Keratinocyte (primary cell): ENCODE results near the gene GABRR1. TPM values are rescaled to one million over a fixed set of nuclear protein-coding genes. Genes with fewer than 3 reads are reported as not detected.

Experiments used
- DNase-seq: peaks from one replicate; pipeline ENCODE4 v3.0.0-alpha.2; 2011; ENCODE audit warnings: low read depth, missing footprints, low spot score
- FAIRE-seq: peaks from 2 replicates; lab custom pipeline; 2011; peaks lifted over from hg19 to GRCh38; lab: Jason Lieb, UNC
- H2AFZ ChIP-seq: 2 replicates; pipeline ENCODE4 v1.6.0; 2012; ENCODE audit warnings: low read length, control low read depth, inconsistent platforms; ENCODE audit not compliant: control insufficient read depth
- H3K27ac ChIP-seq: 2 replicates; pipeline ENCODE4 v1.5.1; 2011; ENCODE audit warnings: low read length; ENCODE audit not compliant: control insufficient read depth, insufficient read depth
- H3K27me3 ChIP-seq: 3 replicates; pipeline ENCODE4 v1.6.0; 2011; ENCODE audit warnings: low read length; ENCODE audit not compliant: control insufficient read depth, insufficient read depth; ENCODE audit errors: extremely low read depth
- H3K36me3 ChIP-seq, 2 experiments: 2 replicates in 1 of 2; 3 replicates in 1 of 2; pipeline ENCODE4 v1.5.1; 2011; ENCODE audit warnings: low read length in 2 of 2, mild to moderate bottlenecking in 1 of 2; ENCODE audit not compliant: control insufficient read depth in 2 of 2, insufficient read depth in 2 of 2; ENCODE audit errors: extremely low read depth in 1 of 2
- H3K4me1 ChIP-seq: 3 replicates; pipeline ENCODE4 v1.5.1; 2011; ENCODE audit warnings: low read length; ENCODE audit not compliant: control insufficient read depth, insufficient read depth; ENCODE audit errors: extremely low read depth
- H3K4me2 ChIP-seq: 3 replicates; pipeline ENCODE4 v1.6.0; 2011; ENCODE audit warnings: low read depth, low read length; ENCODE audit not compliant: control insufficient read depth, insufficient read depth; ENCODE audit errors: extremely low read depth
- H3K4me3 ChIP-seq, 3 experiments: fragments of 200-600 bp in 1 of 3; sonication (generic) in 1 of 3; 2 replicates in 2 of 3; 3 replicates in 1 of 3; pipeline ENCODE4 v1.5.1; 2011 to 2016; ENCODE audit warnings: low read length in 3 of 3, mild to moderate bottlenecking in 3 of 3, control low read depth in 2 of 3, inconsistent platforms in 1 of 3, low read depth in 1 of 3, mixed read lengths in 1 of 3, mixed run types in 1 of 3, moderate library complexity in 1 of 3; ENCODE audit not compliant: control insufficient read depth in 2 of 3, insufficient read depth in 2 of 3; ENCODE audit errors: extremely low read depth in 1 of 3
- H3K79me2 ChIP-seq: 2 replicates; pipeline ENCODE4 v1.6.0; 2012; ENCODE audit warnings: low read length; ENCODE audit not compliant: control insufficient read depth, insufficient read depth
- H3K9ac ChIP-seq: 3 replicates; pipeline ENCODE4 v1.6.0; 2011; ENCODE audit warnings: low read length; ENCODE audit not compliant: control insufficient read depth, insufficient read depth; ENCODE audit errors: extremely low read depth
- H3K9me1 ChIP-seq: 3 replicates; pipeline ENCODE4 v1.6.0; 2011; ENCODE audit warnings: low read length; ENCODE audit not compliant: control insufficient read depth, insufficient read depth; ENCODE audit errors: extremely low read depth
- H3K9me3 ChIP-seq: 2 replicates; pipeline ENCODE4 v1.5.1; 2012; ENCODE audit warnings: low read depth, low read length; ENCODE audit not compliant: control insufficient read depth
- H4K20me1 ChIP-seq: 3 replicates; pipeline ENCODE4 v1.6.0; 2011; ENCODE audit warnings: low read length; ENCODE audit not compliant: control insufficient read depth, insufficient read depth; ENCODE audit errors: extremely low read depth
- EZH2 ChIP-seq: IDR thresholded peaks from one replicate; pipeline ENCODE4 v1.6.1; 2012; ENCODE audit warnings: inconsistent platforms, mild to moderate bottlenecking, low read length, moderate library complexity
- dilution Hi-C: fragments of 300-500 bp; cut with MboI; formaldehyde crosslinking; loops from one replicate; pipeline ENCODE4 v1.7.0; 2020; ENCODE audit warnings: low sequenced_read_pairs; ENCODE audit not compliant: extremely low pct_ligation_motif_present
- polyA plus RNA-seq, 5 experiments: library from polyadenylated mRNA; depleted of rRNA in 3 of 5; stranded (reverse) in 3 of 5; stranded (forward) in 1 of 5; unstranded in 1 of 5; fragments of >200 nt; gene quantifications; 1 replicate in 1 of 5; 2 replicates in 3 of 5; 3 replicates in 1 of 5; pipeline versions ENCODE4 v1.2.1 to v1.2.3, GENCODE V29; 2011 to 2012; ENCODE audit warnings: missing spikeins in 2 of 5, low read depth in 1 of 5, low replicate concordance in 1 of 5
- TF ChIP-seq, protein P1 (sequence below), 3 experiments: IDR thresholded peaks in 1 of 3; conservative IDR thresholded peaks in 1 of 3; optimal IDR thresholded peaks in 1 of 3; 2 replicates in 2 of 3; 3 replicates in 1 of 3; pipeline versions ENCODE3 to v1.5.1; 2011; ENCODE audit warnings: low read length in 3 of 3, mild to moderate bottlenecking in 3 of 3, moderate library complexity in 2 of 3, control low read depth in 1 of 3, inconsistent platforms in 1 of 3; ENCODE audit not compliant: insufficient read depth in 2 of 3; ENCODE audit errors: extremely low read depth in 1 of 3

The GABRR1 gene
- polyA plus RNA-seq, 1 donor (not counting 4 experiments of a cell fraction or from before 2014, with no cell fraction given): 0.04 TPM

DNA sequence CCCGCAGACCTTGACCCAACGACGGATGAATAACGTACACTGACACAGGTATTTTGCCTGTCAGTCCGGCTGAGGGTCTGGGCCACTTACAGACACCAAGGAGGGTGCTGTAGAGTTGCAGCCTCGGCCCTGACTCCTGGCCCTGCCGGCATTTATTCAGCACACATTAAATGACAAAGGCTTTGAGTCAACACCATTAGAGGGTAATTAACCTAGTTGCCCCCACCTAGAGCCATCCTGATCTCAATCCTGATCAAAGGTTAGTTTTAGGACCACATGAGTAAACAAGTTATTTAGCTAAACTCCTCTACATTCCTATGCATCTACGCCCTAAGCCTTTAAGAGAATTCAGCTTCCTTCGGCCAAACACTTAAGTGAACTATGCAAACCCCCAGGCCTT, 83.2 kb downstream of the GABRR1 start:
- H3K9me1 ChIP-seq: no peaks in the 10 kb centered on the region
- no peak overlapping the region for H3K4me3 ChIP-seq
- no peak overlapping the region for H3K4me2 ChIP-seq
- DNase-seq (no peak), FAIRE-seq (no peak)
- H4K20me1 ChIP-seq: no peaks in the 10 kb centered on the region
- TF ChIP-seq EZH2: no peak
- TF ChIP-seq, protein P1, sequence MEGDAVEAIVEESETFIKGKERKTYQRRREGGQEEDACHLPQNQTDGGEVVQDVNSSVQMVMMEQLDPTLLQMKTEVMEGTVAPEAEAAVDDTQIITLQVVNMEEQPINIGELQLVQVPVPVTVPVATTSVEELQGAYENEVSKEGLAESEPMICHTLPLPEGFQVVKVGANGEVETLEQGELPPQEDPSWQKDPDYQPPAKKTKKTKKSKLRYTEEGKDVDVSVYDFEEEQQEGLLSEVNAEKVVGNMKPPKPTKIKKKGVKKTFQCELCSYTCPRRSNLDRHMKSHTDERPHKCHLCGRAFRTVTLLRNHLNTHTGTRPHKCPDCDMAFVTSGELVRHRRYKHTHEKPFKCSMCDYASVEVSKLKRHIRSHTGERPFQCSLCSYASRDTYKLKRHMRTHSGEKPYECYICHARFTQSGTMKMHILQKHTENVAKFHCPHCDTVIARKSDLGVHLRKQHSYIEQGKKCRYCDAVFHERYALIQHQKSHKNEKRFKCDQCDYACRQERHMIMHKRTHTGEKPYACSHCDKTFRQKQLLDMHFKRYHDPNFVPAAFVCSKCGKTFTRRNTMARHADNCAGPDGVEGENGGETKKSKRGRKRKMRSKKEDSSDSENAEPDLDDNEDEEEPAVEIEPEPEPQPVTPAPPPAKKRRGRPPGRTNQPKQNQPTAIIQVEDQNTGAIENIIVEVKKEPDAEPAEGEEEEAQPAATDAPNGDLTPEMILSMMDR (optimal IDR thresholded peaks at IDR 0.05 in 1 of 3, IDR thresholded peaks at IDR 0.05 in 1 of 3, conservative IDR thresholded peaks at IDR 0.05 in 1 of 3; ENCODE audit: extremely low read depth in 1 of 3, insufficient read depth in 2 of 3, low read length in 3 of 3): no peak
- no peaks in the 10 kb centered on the region for H3K9me3 ChIP-seq
- H2AFZ ChIP-seq: no peak overlapping the region
- H3K36me3 ChIP-seq: no peaks in the 10 kb centered on the region
- no peak overlapping the region for H3K9ac ChIP-seq
- dilution Hi-C loops: no loop called here
- no peak overlapping the region for H3K27ac ChIP-seq
- H3K4me1 ChIP-seq: no peaks in the 10 kb centered on the region
- H3K79me2 ChIP-seq: no peaks in the 10 kb centered on the region
- H3K27me3 ChIP-seq: no peaks in the 10 kb centered on the region

DNA sequence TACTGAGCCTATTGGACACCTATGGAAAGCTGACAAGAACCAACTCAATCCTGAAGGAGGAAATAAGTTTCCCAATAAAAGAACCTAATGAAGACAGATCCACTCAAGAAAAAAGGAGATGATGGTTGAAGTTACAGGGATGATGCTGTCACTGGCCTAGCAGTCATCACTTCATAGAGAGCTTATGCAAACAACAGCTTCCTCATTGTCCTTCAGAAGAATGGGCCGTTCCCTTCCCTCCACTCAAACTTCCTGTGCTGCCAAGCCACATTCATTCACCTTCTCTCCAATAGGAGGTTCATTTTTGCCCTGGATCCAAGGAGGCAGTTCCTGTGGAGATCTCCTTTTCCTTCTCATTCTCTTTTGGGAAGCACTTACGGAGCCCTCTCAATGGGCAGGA, 85.1 kb downstream of the GABRR1 start:
- Histone ChIP-seq H2AFZ (no peak overlapping the region), H3K9me3 (no peaks in the 10 kb centered on the region), H3K27ac (no peak overlapping the region)

More for the DNA sequence above, 85.1 kb downstream of the GABRR1 start:
- H3K36me3 ChIP-seq: no peaks in the 10 kb centered on the region
- no peak overlapping the region for H3K9ac ChIP-seq
- H4K20me1 ChIP-seq: no peaks in the 10 kb centered on the region
- no peaks in the 10 kb centered on the region for H3K4me1 ChIP-seq
- no peak for FAIRE-seq
- no peak for TF ChIP-seq EZH2
- TF ChIP-seq, protein P1 (optimal IDR thresholded peaks at IDR 0.05 in 1 of 3, IDR thresholded peaks at IDR 0.05 in 1 of 3, conservative IDR thresholded peaks at IDR 0.05 in 1 of 3; ENCODE audit: extremely low read depth in 1 of 3, insufficient read depth in 2 of 3, low read length in 3 of 3): no peak
- H3K9me1 ChIP-seq: no peaks in the 10 kb centered on the region
- no peak overlapping the region for H3K4me2 ChIP-seq
- H3K4me3 ChIP-seq: no peak overlapping the region
- dilution Hi-C loops: no loop called here
- no peaks in the 10 kb centered on the region for H3K79me2 ChIP-seq
- H3K27me3 ChIP-seq: no peaks in the 10 kb centered on the region
- no peak for DNase-seq
